ENCODE results near the gene NDST1.

NDST1 gene

GRCh38 chr5:150549735-150550134, 41.8 kb downstream of the NDST1 start:
- no peak for DNase-seq

- DNase-seq, result no peak
These were observed 42.4 kb downstream of the NDST1 start for GRCh38 chr5:150550286-150550685.

GRCh38 chr5:150551066-150551465, 43.1 kb downstream of the NDST1 start:
- DNase-seq, result no peak

- DNase-seq, result no peak
These were observed 45.5 kb downstream of the NDST1 start for GRCh38 chr5:150553402-150553801.

GRCh38 chr5:150553911-150554310, 46.0 kb downstream of the NDST1 start:
- no peak for DNase-seq

- DNase-seq, result no peak
These were observed 46.9 kb downstream of the NDST1 start for GRCh38 chr5:150554857-150555256.

- DNase-seq, result no peak
These were observed 48.2 kb downstream of the NDST1 start for GRCh38 chr5:150556106-150556505.

GRCh38 chr5:150556859-150557508, 49.1 kb downstream of the NDST1 start:
- no peak for DNase-seq

GRCh38 chr5:150557509-150557872, 49.6 kb downstream of the NDST1 start:
- no peak for DNase-seq

- no peak for DNase-seq
These were observed 50.2 kb downstream of the NDST1 start for GRCh38 chr5:150558088-150558621.

GRCh38 chr5:150559088-150559487, 51.2 kb downstream of the NDST1 start:
- no peak for DNase-seq

GRCh38 chr5:150559701-150560100, 51.8 kb downstream of the NDST1 start:
- no peak for DNase-seq

- DNase-seq, result peak; percentile 83
These were observed 52.7 kb downstream of the NDST1 start for GRCh38 chr5:150560401-150561191.

- DNase-seq, result no peak
These were observed 53.2 kb downstream of the NDST1 start for GRCh38 chr5:150561192-150561512.

GRCh38 chr5:150561571-150562275, 53.8 kb downstream of the NDST1 start:
- DNase-seq, result no peak

GRCh38 chr5:150562832-150563231, 54.9 kb downstream of the NDST1 start:
- no peak for DNase-seq

GRCh38 chr5:150565868-150566267, 57.9 kb downstream of the NDST1 start:
- DNase-seq, result no peak

- DNase-seq, result no peak
These were observed 59.2 kb downstream of the NDST1 start for GRCh38 chr5:150567031-150567717.

- no peak for DNase-seq
These were observed 60.7 kb downstream of the NDST1 start for GRCh38 chr5:150568663-150569062.

GRCh38 chr5:150570333-150570732, 62.4 kb downstream of the NDST1 start:
- DNase-seq, result no peak

GRCh38 chr5:150571836-150572235, 63.9 kb downstream of the NDST1 start:
- DNase-seq, result no peak

- DNase-seq, result no peak
These were observed 65.3 kb downstream of the NDST1 start for GRCh38 chr5:150573216-150573615.
